ENCODE results near the gene TRAPPC5. TPM values are rescaled to one million over a fixed set of nuclear protein-coding genes. Genes with fewer than 3 reads are reported as not detected.

Gene TRAPPC5
- total and polyA plus RNA-seq, 10 of the 15 experiments (the other 5 are each of a cell fraction or from before 2014, with no cell fraction given): 4.2 to 210 (median 89.1) TPM

- TF ChIP-seq MEF2B (IDR thresholded peaks at IDR 0.05; ENCODE audit: partially characterized antibody, poor library complexity, severe bottlenecking): peak; percentile 98
- TF ChIP-seq ZBTB11 (CRISPR knock-in tag; IDR thresholded peaks at IDR 0.05): no peak
- peak; percentile 86; the same call in 1 of the 2 replicates for TF ChIP-seq RCOR1 (conservative IDR thresholded peaks at IDR 0.05; ENCODE audit: low read depth, low read length)
- peak; percentile 2; the same call in 1 of the 2 replicates for TF ChIP-seq CHD4 (IDR thresholded peaks at IDR 0.05)
- no peak for TF ChIP-seq HDAC6 (IDR thresholded peaks at IDR 0.05; ENCODE audit: unreplicated experiment)
- no peak for TF ChIP-seq LARP7 (IDR thresholded peaks at IDR 0.05)
- TF ChIP-seq FOXM1 (IDR thresholded peaks at IDR 0.05; ENCODE audit: low read depth, low read length): peak; percentile 88
- TF ChIP-seq BMI1 (IDR thresholded peaks at IDR 0.05; ENCODE audit: borderline replicate concordance): no peak
- TF ChIP-seq CREM (IDR thresholded peaks at IDR 0.05; ENCODE audit: low read depth): peak; percentile 50
- peak; percentile 60 for TF ChIP-seq IKZF2 (IDR thresholded peaks at IDR 0.05)
- no peak for TF ChIP-seq SREBF2 (IDR thresholded peaks at IDR 0.05; ENCODE audit: low read length)
- TF ChIP-seq ATF2 (IDR thresholded peaks at IDR 0.05; ENCODE audit: low read length): peak; percentile 97
- no peak for TF ChIP-seq FOXK2 (IDR thresholded peaks at IDR 0.05)
- no peak for TF ChIP-seq KAT2A (conservative IDR thresholded peaks at IDR 0.05; ENCODE audit: control insufficient read depth, low read depth, low read length)
- TF ChIP-seq STAT3 (IDR thresholded peaks at IDR 0.05; ENCODE audit: low read depth, low read length): no peak
- peak; percentile 98 for TF ChIP-seq BCL3 (IDR thresholded peaks at IDR 0.05; ENCODE audit: borderline replicate concordance, insufficient read depth, low read depth, low read length, poor library complexity, severe bottlenecking)
- peak; percentile 92 to 97 for TF ChIP-seq SRF (IDR thresholded peaks at IDR 0.05; ENCODE audit: low read depth in 2 of 2, low read length in 2 of 2)
- TF ChIP-seq NFXL1 (IDR thresholded peaks at IDR 0.05; ENCODE audit: borderline replicate concordance): no peak
- TF ChIP-seq RAD21 (IDR thresholded peaks at IDR 0.05; ENCODE audit: insufficient read depth, low read depth, low read length): 0 out of 2 replicates have a peak, but pooled peaks have one; percentile 20
- TF ChIP-seq IRF4 (IDR thresholded peaks at IDR 0.05; ENCODE audit: low read depth, low read length): peak; percentile 92
- peak; percentile 68; the same call in 1 of the 2 replicates for TF ChIP-seq TAF1 (IDR thresholded peaks at IDR 0.05; ENCODE audit: borderline replicate concordance, low read depth, low read length)
- TF ChIP-seq CTCF (IDR thresholded peaks at IDR 0.05 in 2 of 3, conservative IDR thresholded peaks at IDR 0.05 in 1 of 3; ENCODE audit: control insufficient read depth in 2 of 3, extremely low read depth in 1 of 3, insufficient read depth in 1 of 3, low read depth in 3 of 3, low read length in 3 of 3): no peak
These were observed 21.2 kb downstream of the TRAPPC5 start, which contains the start of gene FCER2 (continued) for GRCh38 chr19:7701654-7702457.

All from GM12878 (cell line).